Bone marrow (tissue), 2 donors: ENCODE data around the gene CIAO1.
"Not testable (repeated sequence)": the region's sequence is repeated elsewhere in the genome, so short reads cannot be mapped to it uniquely, and the experiment has no call there.

Source experiments
- DNase-seq, 2 donors: peaks; one replicate each; lab custom pipeline; 2025; lab: John Stamatoyannopoulos, UW

The CIAO1 gene

DNA sequence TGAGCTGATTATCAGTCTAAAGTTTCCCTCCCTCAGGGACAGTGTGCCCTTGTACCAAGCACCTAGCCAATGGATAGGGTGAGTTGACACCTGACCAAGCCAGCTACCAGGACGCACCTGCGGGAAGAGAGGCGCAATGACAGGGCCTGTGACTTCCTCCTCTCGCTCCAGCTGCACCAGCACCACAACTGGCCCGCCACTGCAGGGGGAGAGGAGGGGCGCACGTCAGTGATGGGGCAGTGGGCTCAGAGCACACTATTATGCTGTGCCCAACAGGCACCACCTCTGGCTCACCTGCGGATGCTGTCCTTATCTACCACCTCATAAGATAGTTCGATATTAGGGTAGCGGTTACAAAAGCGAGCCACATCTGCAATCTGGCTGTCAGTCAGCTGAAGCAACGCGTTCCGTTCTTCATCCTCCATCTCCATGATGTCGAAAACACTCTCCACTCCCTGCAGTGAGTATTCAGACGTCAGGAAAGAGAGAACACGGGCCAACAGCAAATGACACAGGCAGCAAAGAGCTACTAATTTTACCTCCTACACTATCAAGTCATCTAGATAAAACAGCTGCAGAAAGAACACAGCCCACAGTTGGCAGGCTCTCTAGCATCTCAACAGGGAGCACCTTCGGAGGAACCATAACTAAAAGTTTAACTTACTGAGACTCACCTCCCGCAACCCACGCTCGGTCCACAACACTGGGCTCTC is 10.9 kb downstream of the CIAO1 start:
- DNase-seq = no peak

GRCh38 chr2:96287273-96287856 is 21.3 kb downstream of the CIAO1 start:
- DNase-seq = no peak

- no peak for DNase-seq
These were observed 25.7 kb downstream of the CIAO1 start for GRCh38 chr2:96291751-96292150.

- not testable (repeated sequence) for DNase-seq
These were observed 28.2 kb downstream of the CIAO1 start for GRCh38 chr2:96294271-96294670.

DNA sequence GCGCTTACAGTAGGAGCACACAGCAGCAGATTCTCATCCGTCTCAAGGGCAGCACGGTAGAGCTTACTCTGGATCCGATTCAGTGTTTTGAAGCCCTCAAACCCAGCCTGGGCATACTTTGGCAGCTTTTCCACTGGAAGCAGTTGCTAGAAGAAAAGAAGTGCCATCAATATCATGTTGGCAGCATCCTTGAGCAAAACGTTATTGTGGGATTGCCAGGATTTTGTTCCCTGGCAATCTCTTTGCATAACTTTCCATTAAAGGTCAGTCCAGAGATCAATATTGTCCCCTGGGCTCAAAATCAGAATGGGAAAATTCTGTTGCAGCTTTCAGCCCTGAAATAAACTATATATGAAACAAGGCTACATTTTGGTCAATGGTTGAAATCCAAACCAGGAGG is 30.9 kb downstream of the CIAO1 start:
- no peak for DNase-seq

- no peak for DNase-seq
These were observed 35.8 kb downstream of the CIAO1 start for GRCh38 chr2:96301865-96302264.

DNA sequence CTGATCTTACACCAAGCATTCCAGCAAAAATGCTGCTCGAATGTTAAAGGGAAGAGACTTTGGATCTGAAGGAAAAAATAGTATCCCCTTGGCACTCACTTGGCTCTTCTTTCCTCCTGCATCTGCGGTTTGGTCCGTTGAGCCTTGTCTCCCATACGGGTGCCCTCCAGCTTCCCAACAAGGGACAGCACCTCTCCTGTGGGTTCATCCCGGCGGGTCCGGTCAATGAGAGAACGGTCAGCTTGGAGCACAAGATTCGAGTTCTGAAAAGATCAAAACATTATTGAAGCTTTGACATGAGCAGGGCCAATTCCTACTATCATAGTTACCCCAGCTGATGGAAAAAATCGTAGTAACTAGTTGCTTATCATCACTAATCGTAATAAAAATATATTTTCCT is 38.6 kb downstream of the CIAO1 start:
- DNase-seq = no peak

- peak; percentile 78 to 79 for DNase-seq
These were observed 39.3 kb downstream of the CIAO1 start, which contains the start of gene SNRNP200 for GRCh38 chr2:96305091-96305978. SNRNP200 (minus strand) TSS chr2:96305546; CDS start chr2:96305437, 109 bp downstream.

DNA sequence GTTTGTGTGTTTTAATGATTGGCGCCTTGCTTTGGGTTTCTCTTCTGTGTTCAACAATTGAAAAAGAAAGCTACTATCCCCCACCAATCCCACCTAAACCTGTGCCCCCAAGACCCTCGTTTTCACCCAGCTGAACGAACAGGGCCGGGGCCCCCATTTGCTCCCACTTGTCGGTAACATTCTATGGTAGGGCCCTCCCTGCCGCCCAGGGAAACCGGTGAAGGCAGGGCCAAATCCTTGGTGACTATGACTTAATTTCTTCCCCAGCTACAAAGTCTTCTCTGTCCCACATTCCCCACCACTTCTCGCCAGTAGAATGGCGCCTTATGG is 39.9 kb downstream of the CIAO1 start:
- no peak for DNase-seq

GRCh38 chr2:96306370-96306769 is 40.3 kb downstream of the CIAO1 start:
- no peak for DNase-seq

DNA sequence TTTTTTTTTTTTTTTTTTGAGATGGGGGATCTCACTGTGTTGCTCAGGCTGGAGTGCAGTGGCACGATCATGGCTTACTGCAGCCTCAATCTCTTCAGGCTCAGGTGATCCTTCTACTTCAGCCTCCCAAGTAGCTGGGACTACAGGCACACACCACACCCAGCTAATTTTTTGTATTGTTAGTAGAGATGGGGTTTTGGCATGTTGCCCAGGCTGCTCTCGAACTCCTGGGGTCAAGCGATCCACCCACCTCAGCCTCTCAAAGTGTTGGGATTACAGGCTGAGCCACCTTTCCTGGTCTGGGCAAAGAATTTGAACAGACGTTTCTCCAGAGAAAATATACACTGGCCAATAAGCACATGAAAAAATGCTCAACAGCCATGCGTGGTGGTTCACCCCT is 42.2 kb downstream of the CIAO1 start:
- no peak for DNase-seq

GRCh38 chr2:96315005-96315399 is 49.0 kb downstream of the CIAO1 start:
- DNase-seq = no peak

DNA sequence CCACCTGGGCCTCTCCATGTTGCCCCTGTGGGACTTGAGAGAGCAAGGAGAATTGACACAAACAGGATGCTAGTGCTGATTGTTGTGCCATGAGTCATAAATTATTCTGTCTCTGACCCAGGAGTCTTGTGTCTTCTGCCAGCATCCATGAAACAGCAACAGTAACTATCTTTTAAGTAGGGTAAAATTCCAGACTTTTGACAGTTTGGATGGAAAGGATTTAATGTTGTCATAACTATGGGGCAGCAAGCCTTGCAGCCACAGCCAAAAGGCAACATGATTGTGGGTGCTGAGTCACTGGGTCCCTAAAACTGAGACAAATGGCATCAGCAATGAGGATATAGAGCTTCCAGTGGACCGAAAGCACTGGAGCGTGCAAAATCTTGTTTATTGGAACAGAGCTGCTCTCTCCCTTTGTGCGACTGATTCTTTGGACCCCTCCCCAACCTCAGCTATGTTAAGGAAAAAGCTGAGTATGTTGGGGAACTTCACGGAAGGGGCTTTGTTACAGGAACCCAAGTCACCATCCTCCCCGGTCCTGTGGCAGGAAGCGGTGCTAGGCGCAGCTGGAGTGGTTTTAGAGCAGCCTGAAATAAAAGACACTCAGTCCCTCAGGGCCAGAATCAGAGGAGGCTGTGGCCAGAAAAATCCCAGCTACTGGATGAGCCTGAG is 49.5 kb downstream of the CIAO1 start:
- peak in 1 of 2 donors; percentile 64 for DNase-seq

DNA sequence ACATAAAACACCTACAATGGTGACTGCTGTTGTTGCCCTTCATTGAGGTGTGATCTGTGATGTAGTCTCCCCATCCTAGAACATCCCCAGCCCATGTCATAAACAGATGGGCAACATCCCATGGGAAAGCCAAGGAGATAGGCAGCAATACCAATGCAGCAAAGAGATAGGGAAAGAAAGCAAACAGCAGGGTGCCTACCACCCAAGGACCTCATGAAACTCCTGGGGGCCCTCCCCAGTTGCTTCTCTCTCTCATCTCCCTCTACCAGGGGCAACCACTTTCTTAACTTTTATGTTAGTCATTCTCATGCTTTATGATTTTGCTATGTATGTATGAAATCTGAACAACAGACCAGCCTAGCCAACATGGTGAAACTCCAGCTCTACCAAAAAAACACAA is 51.0 kb downstream of the CIAO1 start:
- no peak for DNase-seq

GRCh38 chr2:96317584-96317997 is 51.6 kb downstream of the CIAO1 start:
- DNase-seq = no peak

GRCh38 chr2:96318723-96319122 is 52.7 kb downstream of the CIAO1 start:
- DNase-seq = no peak

GRCh38 chr2:96319396-96319795 is 53.4 kb downstream of the CIAO1 start:
- no peak for DNase-seq

- DNase-seq = no peak
These were observed 54.3 kb downstream of the CIAO1 start for GRCh38 chr2:96320326-96320725.

DNA sequence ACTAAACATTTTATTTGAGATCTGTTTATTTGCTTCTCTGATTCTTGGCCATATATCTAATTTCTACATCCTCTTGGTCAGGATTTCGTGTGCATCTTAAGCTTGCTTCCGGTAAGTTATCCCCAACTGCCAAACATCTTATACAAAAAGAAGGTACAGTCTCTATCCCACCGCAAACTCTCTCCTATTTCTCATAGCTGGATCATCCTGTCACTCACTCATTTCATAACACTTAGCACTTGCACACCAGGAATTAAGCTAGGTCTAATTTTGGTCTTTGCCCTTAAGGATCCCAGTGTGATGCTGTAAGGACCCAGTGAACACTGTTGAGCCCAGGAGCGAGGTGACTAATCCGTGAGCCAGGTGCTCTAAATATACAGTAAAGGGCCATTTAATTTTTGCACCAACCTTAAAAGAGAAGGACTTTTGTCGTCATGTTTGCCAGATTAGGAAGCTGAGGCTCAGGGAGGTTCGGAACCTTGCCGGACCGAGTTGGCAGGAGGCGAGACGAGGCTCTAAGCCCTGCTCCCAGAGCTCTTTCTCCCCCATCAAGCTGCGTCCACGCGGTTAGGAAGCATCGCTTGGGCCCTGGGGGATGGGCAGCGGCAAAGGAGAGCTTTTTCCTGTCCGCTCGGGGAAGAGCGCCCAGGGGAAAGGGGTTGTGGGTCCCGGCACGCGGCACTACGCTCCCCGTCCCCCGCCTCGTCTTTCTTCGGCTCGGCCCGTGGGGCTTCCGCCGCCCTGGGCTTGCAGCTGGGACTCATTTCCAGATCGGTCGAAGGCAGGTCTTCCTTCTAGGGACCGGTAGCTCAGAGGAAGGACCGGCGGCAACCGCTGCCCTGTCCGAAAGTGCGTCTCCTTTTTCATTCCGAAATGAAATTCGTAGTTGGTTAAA is 55.0 kb downstream of the CIAO1 start:
- DNase-seq = peak in 1 of 2 donors; percentile 28
